COR-L47 (cell line): ENCODE data around the gene CAMK2D.

Experiments used
- DNase-seq: peaks from one replicate; lab custom pipeline; 2025; lab: John Stamatoyannopoulos, UW

Gene CAMK2D

DNA sequence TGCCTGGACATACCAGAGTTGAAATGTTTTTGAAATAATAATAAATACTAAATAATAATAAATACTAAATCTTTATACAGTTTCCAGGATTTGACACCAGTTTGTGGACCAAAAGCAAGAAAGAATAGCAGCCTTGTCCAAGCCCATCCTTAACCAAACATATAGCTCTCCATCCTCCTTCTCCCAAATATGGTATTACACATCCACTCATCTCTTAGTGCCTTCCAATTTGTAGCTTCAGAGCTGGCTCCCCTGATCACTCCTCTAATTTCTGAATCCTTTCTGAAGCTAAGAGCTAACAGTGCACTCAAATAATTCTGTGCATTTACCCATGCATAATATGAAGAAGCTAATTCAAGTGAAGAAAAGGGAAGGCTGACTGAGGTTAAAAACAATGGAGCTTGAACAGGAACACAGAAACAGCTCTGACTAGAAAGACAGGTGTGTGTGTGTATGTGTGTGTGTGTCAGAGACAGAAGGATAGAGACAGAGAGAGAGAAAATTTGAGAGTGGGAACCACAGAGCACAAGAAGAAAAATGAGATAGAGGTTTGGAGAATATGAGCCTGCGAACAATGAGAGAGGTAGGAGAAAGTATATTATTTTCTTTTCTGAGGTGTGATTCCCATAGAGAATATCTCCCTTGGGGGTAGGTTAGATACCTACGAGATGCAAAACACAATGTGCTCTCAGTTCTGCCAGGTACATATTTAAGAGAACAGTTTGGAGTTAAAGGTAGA is 123.5 kb downstream of the CAMK2D start:
- DNase-seq: no peak

DNA sequence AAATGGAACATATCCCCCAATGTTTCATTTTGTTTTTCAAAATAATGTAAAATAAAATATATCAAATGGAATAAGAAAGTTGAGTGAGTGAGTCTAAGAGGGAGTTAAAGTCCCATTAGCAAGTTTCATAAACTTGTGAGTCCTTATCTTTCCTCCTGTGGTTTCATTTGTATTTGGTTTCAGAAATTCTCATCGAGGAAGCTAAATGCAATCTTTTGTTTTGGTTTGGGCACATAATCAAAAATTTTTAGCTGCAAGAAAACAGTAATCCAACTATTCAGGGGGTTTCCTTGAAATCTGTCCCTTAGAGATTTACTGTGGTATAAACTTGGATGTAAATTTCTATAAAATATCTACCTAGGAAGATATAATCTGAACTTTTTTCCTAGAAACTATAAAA is 124.2 kb downstream of the CAMK2D start:
- DNase-seq: no peak

DNA sequence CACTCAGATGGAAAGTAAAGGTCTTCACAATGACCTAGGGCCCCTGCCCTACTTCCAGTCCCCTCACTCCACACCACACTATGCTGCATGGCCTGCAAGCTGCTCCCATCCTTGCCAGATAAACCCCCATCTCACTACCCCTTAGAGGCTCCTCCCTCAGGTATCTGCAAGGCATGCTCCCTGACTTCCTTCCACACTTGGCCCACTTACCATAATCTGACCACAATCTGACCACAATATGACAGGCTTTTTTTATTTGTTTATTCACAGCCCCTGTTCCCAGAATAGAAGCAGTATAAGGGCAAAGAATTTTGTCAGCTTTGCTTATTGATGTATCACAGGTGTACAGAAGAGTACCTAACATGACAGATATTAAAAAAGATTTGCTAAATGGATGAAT is 124.7 kb downstream of the CAMK2D start:
- no peak for DNase-seq

DNA sequence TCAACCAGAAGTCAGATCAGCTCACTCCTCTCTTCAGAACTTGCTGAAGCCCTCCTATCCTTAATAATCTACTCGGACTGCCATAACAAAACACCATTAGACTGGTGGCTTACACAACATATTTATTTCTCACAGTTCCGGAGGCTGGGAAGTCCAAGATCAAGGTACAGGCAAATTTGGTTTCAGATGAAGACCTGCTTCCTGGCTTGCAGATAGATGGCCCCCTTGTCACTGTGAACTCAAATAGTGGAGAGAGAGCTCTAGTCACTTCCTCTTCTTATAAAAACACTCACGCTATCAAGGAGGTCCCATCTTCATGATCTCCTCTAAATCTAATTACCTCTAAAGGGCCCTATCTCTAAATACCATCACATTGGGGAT is 125.1 kb downstream of the CAMK2D start:
- no peak for DNase-seq

DNA sequence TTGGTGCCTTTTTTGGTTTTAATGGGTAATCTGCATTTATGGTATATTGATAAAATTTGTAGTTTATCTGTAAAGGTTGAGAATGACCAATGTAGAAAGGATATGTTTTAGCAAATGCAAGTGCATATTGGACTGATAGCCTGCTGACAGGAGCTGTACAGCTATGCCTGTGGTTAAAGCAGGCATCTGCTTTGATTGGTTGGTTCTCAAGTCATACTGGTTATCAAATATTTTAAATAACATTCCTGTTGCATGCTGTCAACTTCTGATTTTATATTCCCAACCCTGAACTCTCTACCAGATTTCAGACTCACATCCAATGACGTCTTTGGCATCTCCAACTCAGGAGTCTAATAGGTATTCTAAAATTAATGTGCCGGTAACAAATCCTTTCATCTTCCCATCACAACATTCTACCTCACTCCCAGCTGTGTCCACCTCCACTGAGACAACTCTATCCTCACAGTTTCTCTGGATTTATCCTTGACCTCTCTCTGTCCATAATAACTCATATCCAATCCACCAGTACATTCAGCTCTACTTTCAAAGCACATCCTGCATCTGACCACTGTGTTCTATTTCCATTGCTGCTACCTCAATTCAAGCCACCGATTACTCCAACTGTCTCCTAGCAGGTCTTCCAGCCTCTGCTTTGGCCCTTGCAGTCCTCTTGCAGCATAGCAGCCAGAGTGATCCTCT is 125.7 kb downstream of the CAMK2D start:
- DNase-seq: no peak

DNA sequence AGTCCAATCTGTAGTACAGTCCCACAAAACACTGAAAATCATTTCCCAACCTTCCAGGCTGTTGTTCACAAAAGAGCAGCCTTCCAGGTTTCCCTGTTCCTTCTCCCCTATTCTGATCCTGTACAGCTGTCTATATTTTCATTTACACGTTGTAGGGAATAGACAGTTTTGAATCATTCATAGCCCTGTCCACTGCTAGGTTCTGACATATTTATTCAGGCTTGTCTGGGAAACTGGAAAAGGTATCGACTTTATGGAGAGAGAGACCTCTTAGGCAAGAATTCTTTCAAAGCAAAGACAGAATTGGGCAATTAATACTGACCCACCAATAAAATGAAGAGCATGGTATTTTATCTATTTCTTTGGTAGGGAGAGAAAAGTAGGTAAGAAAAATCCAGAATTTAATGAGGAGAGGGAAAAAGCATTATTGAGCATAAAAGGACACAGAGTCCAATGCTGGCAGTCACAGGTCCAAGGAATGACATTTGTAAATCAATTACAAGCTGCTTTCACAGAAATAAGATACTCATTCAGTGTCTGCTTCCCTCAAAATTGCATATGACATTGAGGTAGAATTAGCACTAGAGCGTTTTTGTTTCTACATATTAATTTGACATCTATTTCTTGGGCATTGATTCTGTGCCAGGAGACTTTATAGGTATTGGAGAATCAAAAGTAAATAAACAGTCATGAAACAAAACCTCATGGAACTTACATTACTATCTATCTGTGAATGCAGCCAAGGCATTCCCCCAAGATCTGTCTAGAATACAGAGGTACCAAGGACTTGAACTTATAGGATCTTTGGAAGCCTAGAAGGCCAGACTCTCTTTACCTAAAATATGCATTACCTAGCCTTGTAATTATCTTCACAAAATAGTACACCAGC is 127.2 kb downstream of the CAMK2D start:
- DNase-seq: no peak

DNA sequence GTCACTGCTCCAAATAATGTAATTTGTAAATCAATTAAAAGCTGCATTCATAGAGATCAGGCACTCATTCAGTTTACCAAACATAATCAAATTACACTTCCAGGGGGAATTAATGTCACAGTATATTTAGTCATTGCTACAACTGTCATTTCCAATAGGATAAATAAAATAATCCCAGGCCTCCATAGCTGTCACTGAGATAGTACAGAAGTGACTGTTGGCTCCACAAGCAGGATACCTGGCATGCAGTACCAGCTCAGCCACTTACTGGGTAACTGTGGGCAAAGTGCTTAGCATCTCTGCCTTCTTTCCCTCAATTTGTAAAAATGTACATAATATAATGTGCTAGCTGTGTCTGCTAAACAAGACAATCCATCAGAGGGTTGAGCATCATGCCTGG is 128.1 kb downstream of the CAMK2D start:
- DNase-seq: no peak

DNA sequence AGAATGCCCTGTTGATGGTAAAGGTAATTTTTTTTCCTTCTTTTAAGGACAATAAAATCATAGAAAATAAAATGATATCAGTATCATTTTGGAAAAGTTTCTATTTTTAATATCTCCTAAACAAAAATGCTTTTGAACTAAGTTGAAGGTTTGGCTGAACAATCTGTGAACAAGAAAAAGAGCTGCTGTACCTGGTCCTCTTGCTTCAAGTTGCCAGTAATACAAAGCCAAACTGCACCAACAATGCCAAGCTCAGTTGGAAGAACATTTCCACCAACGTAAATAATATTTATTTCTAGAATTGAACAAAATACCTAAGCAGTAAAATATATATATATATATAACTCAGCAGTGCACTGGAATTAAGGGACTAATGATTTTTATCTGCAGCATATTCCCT is 132.8 kb downstream of the CAMK2D start:
- DNase-seq: no peak

DNA sequence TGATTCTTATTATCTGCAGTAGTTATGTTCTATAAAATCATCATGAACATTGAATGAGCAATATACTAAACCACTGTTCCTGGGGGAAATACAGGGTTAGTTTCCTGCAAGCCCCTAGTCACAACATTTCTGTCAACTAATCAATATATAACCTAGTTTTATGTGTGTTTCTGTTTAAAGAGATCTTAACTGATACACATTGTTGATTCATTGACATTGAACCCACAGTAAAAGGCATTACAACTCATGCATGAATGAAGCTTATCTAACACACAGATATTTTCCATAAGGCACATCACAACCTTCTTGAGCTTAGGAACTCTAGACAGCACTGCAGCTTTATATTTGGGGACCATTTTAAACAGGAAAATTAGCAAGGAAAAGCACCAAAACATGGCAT is 134.2 kb downstream of the CAMK2D start:
- no peak for DNase-seq

DNA sequence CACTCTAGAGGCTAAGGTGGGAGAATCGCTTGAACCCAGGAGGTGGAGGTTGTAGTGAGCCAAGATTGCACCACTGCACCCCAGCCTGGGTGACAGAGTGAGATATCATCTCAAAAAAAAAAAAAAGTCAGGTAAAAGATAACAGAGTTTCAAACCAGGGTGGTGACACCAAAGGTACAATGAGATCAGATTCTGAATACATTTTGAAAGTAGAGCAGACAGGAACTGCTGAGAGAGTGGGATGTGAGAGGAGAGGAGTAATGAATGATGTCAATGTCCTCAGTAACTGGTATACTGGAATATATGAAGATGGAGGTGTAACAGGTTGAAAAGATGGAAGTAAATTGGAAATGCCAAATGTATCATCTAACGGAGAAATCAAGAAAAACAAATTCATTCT is 135.6 kb downstream of the CAMK2D start:
- DNase-seq: no peak

DNA sequence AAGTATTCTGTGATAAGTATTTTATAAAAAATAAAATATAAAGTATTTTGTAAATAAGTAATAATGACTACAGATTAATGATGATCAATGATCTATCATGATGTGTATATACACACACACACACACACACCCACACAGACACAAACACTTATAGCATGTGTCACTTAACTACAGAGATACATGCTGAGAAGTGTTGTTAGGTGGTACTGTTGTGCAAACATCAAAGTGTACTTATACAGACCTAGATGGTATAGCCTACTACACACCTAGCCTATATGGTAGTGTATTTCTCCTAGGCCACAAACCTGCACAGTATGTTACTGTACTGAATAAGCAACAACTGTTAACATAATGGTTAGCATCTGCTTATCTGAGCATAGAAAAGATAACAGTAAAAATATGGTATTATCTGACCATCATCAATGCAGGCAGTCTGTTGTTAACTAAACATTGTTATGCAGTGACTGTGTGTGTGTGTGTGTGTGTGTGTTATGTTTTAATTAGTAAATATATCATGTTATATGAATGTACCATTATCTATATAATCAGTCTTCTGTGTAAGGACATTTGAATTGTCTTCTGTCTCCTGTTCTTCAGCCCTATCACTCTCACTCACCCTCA is 138.2 kb downstream of the CAMK2D start:
- no peak for DNase-seq

DNA sequence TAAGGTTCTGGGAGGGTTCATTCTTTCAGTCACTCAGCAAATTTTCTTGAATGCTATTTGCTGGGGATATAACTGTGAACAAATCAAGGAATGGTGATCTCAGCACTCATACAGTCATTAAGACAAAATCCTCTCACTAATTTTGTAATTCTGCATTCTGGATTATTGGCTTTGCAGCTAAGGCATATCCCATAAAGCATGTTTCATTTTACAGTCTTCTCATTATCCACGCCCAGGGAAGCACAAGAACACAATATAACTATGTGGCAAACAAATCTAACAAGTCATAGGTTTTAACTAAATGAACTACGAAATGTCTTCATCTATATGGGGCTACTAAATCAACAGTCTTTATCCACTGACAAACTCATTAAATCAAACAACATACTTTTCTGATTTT is 139.9 kb downstream of the CAMK2D start:
- DNase-seq: no peak

DNA sequence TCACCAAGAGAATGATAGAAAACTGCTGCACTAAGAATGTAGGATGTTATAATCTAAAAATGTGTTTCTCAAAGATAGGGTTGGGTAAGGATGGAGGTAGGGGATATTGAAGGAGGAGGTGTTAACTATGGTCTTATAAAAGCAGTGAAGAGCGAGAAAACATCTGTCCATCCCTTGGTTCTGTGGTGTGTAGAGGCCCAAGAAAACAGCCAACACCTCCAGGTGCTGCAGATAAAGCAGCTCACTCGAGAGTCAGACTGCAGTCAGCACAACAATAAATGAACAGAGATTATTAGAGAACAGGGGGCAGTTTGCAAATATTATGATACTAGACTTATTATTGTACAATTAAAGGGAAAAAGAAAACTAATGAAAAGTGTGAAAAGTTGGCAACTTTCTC is 141.5 kb downstream of the CAMK2D start:
- no peak for DNase-seq

DNA sequence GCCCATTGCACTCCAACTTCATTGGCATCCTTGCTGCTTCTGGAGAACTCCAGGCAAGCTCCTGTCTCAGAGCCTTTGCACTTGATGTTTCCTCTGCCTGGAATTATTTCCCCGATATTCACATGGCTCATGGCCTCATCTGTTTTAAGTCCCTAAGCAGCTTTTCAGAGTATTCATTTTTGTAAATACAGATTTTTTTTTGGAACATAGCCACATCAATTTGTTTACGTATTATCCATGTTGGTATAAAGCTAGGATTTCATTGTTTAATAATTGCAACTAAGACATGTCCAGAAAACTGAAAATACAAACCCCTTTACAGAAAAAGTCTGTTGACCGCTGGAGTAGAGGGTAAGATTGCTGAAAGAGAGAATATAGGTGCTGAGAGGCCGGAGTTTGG is 142.0 kb downstream of the CAMK2D start:
- no peak for DNase-seq

DNA sequence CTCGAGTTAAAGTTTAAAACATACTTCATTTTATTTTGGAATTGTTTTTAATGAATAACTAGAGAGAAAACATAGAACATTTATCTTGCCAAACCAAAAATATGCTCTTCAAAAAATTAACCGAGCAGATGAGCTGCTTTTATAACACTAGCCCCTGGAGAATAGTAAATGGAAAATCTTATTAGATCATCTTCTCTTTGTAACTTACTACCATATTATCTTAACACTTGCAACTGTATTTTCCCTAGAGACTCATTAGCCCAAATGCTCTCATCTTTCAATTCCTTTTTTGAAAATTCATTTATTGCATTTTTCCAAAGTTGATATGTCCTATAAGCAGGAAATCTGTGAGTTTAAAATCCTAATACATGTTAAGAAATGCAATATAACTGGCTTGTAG is 143.3 kb downstream of the CAMK2D start:
- no peak for DNase-seq

DNA sequence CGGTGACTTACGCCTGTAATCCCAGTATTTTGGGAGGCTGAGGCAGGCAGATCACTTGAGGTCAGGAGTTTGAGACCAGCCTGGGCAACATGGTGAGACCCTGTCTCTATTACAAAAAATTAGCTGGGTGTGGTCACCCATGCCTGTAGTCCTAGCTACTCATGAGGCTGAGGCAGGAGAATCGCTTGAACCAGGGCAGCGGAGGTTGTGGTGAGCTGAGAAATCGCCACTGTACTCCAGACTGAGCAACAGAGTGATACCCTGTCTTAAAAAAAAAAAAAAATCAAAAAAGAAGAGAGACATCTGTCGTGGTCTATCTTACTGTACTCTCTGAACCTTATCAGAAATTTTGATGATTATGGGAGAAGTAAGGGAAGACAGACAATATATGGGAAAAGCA is 144.3 kb downstream of the CAMK2D start:
- no peak for DNase-seq

DNA sequence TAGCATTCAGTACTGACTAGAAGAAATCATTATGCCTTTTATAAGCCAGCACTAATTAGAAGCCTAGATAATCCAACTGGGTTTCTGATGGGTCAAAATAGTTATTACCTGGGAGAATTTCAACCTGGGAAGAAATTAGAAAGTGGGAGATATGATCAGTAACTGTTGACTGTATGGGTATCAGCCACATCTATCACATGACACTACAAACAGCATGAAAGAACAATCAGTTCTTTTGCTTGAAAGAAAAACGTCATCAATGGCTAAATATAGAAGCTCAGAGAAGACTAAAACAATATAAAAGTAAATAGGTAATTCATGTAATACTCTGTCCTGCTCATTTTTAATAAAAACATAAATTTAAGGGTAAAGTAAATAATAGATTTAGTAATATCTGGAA is 145.1 kb downstream of the CAMK2D start:
- no peak for DNase-seq

DNA sequence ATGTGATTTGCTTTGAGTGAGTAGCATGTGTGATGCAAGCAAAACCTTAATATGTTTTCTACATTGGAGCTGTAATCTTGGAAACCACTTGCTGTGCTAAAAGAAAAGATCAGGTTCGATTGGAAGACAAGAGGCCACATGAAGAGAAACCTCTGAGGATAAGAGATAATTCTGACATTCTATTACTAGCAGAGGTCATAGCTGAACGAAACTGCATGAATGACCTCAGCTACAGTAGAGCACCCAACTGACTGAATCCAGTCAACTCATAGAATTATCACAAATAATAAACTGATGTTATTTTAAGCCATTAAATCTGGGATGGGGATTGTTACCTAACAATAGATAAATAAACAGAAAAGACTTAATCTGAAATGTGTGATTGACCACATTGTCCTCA is 147.1 kb downstream of the CAMK2D start:
- DNase-seq: no peak

DNA sequence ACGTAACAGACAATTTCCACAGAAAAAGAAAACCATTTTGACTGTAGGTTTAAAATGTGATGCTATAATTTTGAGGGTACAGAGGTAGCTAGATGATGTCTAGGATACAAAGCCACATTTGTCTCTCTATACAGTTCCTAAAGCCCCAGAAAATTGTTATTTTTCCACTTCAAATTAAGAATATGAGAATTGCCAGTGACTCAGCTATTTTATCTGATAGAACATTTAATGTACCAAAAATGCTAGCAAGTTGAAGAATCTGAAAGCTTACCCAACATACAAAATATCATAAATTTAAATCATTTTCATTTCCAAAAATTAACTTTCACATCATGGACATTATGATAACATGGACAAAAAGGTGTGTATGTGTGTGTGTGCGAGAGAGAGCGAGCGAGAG is 148.0 kb downstream of the CAMK2D start:
- DNase-seq: no peak

DNA sequence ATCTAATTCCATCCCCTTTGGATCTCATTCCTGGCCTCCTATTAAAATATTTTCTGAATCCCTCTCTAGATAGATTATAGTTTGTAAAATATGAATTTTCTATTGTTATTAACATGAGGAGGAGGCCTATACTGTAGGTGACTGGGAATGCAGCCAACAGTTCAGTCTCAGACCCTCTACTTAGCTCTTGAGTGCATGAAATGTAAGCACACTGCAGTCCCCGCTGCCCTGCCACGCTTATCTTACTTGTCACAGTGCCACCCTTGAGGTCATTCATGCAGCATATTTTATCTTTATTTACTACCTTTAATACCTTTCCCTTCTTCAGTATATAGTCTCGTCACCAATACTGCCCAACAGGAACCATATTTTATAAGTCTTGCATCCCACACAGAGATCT is 151.0 kb downstream of the CAMK2D start:
- DNase-seq: no peak

DNA sequence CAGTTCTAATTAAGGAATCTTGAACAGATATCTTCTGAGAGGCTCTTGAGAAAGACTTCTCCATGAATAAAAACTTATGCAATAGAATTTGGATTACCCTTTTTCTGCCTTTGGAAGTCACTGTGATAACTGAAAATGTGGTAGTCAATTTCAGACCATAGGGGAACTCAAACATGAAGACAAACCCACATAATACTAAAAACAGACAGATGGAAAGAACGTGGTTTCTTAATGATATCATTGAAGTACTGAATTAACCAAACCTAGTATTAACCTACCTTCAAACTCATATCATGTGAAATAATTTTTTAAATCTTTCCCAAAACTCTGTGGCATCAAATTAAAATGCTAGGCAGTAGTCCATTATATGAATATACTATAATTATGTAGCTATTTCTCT is 153.5 kb downstream of the CAMK2D start:
- no peak for DNase-seq

DNA sequence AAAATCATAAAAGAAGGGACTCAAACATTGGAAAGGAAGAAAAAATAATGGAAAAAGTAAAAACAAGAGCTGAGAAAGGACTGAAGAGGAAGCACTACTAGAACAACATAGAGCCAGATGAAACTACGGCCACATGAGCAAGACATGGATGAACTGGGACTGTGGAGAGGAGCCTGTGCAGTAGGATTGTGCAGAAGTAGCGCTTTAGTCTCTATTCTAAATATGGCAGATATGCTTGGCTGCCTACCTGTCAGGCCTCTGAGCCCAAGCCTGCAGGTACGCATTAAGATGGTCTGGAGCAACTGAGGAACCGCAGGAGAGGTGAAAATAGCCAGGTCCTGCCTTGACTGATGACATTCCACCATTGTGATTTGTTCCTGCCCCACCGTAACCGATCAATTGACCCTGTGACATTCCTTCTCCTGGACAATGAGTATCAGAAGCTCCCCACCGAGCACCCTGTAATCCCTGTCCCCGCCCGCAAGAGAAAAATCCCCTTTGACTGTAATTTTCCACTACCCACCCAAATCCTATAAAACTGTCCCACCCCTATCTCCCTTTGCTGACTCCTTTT is 154.3 kb downstream of the CAMK2D start:
- no peak for DNase-seq
